Spleen (tissue), 11 donors: ENCODE results near the gene GSN. TPM values are rescaled to one million over a fixed set of nuclear protein-coding genes. Genes with fewer than 3 reads are reported as not detected.
A peak's percentile ranks its signal among the peaks of the same experiment; 100 is the strongest.

Source experiments
- DNase-seq: peaks from one replicate; pipeline ENCODE4 v3.0.0-alpha.2; 2020
- H3K27ac ChIP-seq, 8 donors: fragments of 200-600 bp; sonication (generic) in 7 of 8; 1 replicate in 4 of 8; 2 replicates in 4 of 8; pipeline versions ENCODE4 v1.5.0 to v1.8.0; 2016 to 2021; ENCODE audit warnings: inconsistent platforms in 4 of 8, mild to moderate bottlenecking in 4 of 8, moderate library complexity in 1 of 8
- H3K27me3 ChIP-seq, 7 donors: fragments of 200-600 bp; sonication (generic) in 6 of 7; replicated peaks in 1 of 7; 1 replicate in 4 of 7; 2 replicates in 3 of 7; pipeline versions ENCODE4 v1.5.0 to v1.8.0; 2016 to 2021; ENCODE audit warnings: inconsistent platforms in 3 of 7, mild to moderate bottlenecking in 1 of 7
- H3K36me3 ChIP-seq, 6 donors: fragments of 200-600 bp; sonication (generic) in 5 of 6; 1 replicate in 4 of 6; 2 replicates in 2 of 6; pipeline versions ENCODE4 v1.5.0 to v1.8.0; 2016 to 2021; ENCODE audit warnings: inconsistent platforms in 2 of 6
- H3K4me1 ChIP-seq, 6 donors: fragments of 200-600 bp; sonication (generic) in 5 of 6; 1 replicate in 3 of 6; 2 replicates in 3 of 6; pipeline versions ENCODE4 v1.5.0 to v1.8.0; 2016 to 2021; ENCODE audit warnings: inconsistent platforms in 3 of 6
- H3K4me3 ChIP-seq, 8 donors: fragments of 200-600 bp; sonication (generic) in 7 of 8; 1 replicate in 4 of 8; 2 replicates in 4 of 8; pipeline versions ENCODE4 v1.5.0 to v1.8.0; 2016 to 2021; ENCODE audit warnings: inconsistent platforms in 4 of 8, mild to moderate bottlenecking in 4 of 8, moderate library complexity in 2 of 8
- H3K9me3 ChIP-seq, 8 donors: fragments of 200-600 bp; sonication (generic) in 7 of 8; 1 replicate in 4 of 8; 2 replicates in 4 of 8; pipeline versions ENCODE4 v1.5.0 to v1.8.0; 2016 to 2021; ENCODE audit warnings: inconsistent platforms in 4 of 8
- CTCF ChIP-seq, 11 experiments: fragments of 200-600 bp in 7 of 11; fragments of 450-650 bp in 4 of 11; sonication (generic) in 4 of 11; IDR thresholded peaks in 8 of 11; conservative IDR thresholded peaks in 3 of 11; 1 replicate in 7 of 11; 2 replicates in 4 of 11; pipeline versions ENCODE4 v1.4.0 to v1.8.0; 2016 to 2021; ENCODE audit warnings: antibody characterized with exemption in 11 of 11, inconsistent platforms in 4 of 11, mild to moderate bottlenecking in 1 of 11
- POLR2A ChIP-seq, 3 donors: fragments of 450-650 bp; IDR thresholded peaks; one replicate each; pipeline ENCODE4 v1.5.1; 2017; ENCODE audit warnings: antibody characterized with exemption in 3 of 3, mild to moderate bottlenecking in 1 of 3
- POLR2AphosphoS5 ChIP-seq, 3 donors: sonication (generic); formaldehyde crosslinking; IDR thresholded peaks; one replicate each; pipeline ENCODE4 v1.5.1; 2017; ENCODE audit warnings: antibody characterized with exemption in 3 of 3
- WGBS, 5 donors: extraction: QIAGEN DNeasy Blood & Tissue Kit in 3 of 5; methylation state at CpG; one replicate each; pipeline versions ENCODE4 v1.1.5 to v1.1.7; 2013 to 2018; 5-methylcytosine and 5-hydroxymethylcytosine counted together
- intact Hi-C: fragments of 100-400 bp; cut with DNase I; formaldehyde crosslinking; loops from one replicate; pipeline ENCODE4 v1.15.0; 2023; ENCODE audit warnings: low total_unique reads
- polyA plus RNA-seq, 3 donors: library from polyadenylated mRNA; stranded (reverse); fragments of 200-250 nt; gene quantifications; one replicate each; pipeline ENCODE4 v1.2.1, GENCODE V29; 2013
- total RNA-seq, 7 donors: library from RNA; depleted of rRNA in 3 of 7; stranded (reverse); fragments of >200 nt in 3 of 7; fragmentation: NEBNext Ultra II Directional in 4 of 7; extraction: Animal tissue kit (Norgen Biotek cat#: 25700) in 4 of 7; gene quantifications; one replicate each; pipeline versions ENCODE4 v1.1.0 to v1.2.1, GENCODE V29; 2016 to 2021
- donor health status: healthy with polysubstance abuse.
- donor health status: DM: no; HTN: no; CAD: no; lungs with moderate emphysema.
- donor health status: DM: no; HTN: no; CAD: no.
- donor health status: Bipolar disorder and iron deficiency.
- donor health status: healthy.
- donor health status: DM: no; HTN: no; CAD: no.
- donor health status: DM: yes; HTN: yes; CAD: no.

GSN gene
- total and polyA plus RNA-seq, 10 donors: 115 to 432 (median 227) TPM

- intact Hi-C loops: no loop called here
- Histone ChIP-seq H3K4me3 (no peak overlapping the region), H3K27me3 (no peaks in the 10 kb centered on the region), H3K9me3 (peaks cover 0 to 17% (median 13%) of the 10 kb centered on the region in 8 donors), H3K4me1 (peaks cover 0 to 18% (median 7%) of the 10 kb centered on the region in 6 donors), H3K36me3 (peaks cover 0 to 15% (median 0%) of the 10 kb centered on the region in 6 donors), H3K27ac (no peak overlapping the region)
- 64 to 86% (median 72%) methylated on average over 12 of the region's 12 CpGs for whole genome bisulfite sequencing, 5 donors
- TF ChIP-seq CTCF (IDR thresholded peaks at IDR 0.05 in 8 of 11, conservative IDR thresholded peaks at IDR 0.05 in 3 of 11): no peak
- TF ChIP-seq POLR2AphosphoS5 (IDR thresholded peaks at IDR 0.05): no peak
- TF ChIP-seq POLR2A (IDR thresholded peaks at IDR 0.05): no peak
- DNase-seq: no peak
Measured at GRCh38 chr9:121246821-121247561, 21.0 kb upstream of the GSN start.

GRCh38 chr9:121249563-121249962 lies 18.4 kb upstream of the GSN start:
- intact Hi-C loops: no loop called here
- Histone ChIP-seq H3K27ac (peak overlapping the region in 7 of 8 donors; percentile 44 to 83 (median 56)), H3K27me3 (no peaks in the 10 kb centered on the region), H3K36me3 (peaks cover 0 to under 1% (median 0%) of the 10 kb centered on the region in 6 donors), H3K4me3 (no peak overlapping the region), H3K4me1 (peaks cover 0 to 41% (median 23%) of the 10 kb centered on the region in 6 donors), H3K9me3 (peaks cover 0 to 3% (median 2%) of the 10 kb centered on the region in 8 donors)
- no peak for TF ChIP-seq POLR2A (IDR thresholded peaks at IDR 0.05)
- no peak for TF ChIP-seq POLR2AphosphoS5 (IDR thresholded peaks at IDR 0.05)
- TF ChIP-seq CTCF (IDR thresholded peaks at IDR 0.05 in 8 of 11, conservative IDR thresholded peaks at IDR 0.05 in 3 of 11): no peak
- 56 to 70% (median 61%) methylated on average over 3 of the region's 3 CpGs for WGBS, 5 donors
- DNase-seq: peak; percentile 79

- H3K27ac ChIP-seq: peak overlapping the region in 5 of 8 donors; percentile 39 to 76 (median 65)
- 59 to 86% (median 75%) methylated on average over 5 of the region's 5 CpGs for WGBS, 5 donors
- no peak for DNase-seq
- no peaks in the 10 kb centered on the region for H3K36me3 ChIP-seq
- TF ChIP-seq CTCF (IDR thresholded peaks at IDR 0.05 in 8 of 11, conservative IDR thresholded peaks at IDR 0.05 in 3 of 11) (no peak), POLR2AphosphoS5 (IDR thresholded peaks at IDR 0.05) (no peak), POLR2A (IDR thresholded peaks at IDR 0.05) (no peak)
- no peaks in the 10 kb centered on the region for H3K9me3 ChIP-seq
- no peak overlapping the region for H3K4me3 ChIP-seq
- peaks cover 0 to 42% (median 23%) of the 10 kb centered on the region in 6 donors for H3K4me1 ChIP-seq
- no peaks in the 10 kb centered on the region for H3K27me3 ChIP-seq
- intact Hi-C loops: no loop called here
Measured at GRCh38 chr9:121252104-121252851, 15.7 kb upstream of the GSN start.

- peak overlapping the region in 5 of 8 donors; percentile 43 to 76 (median 44) for H3K27ac ChIP-seq
- intact Hi-C loops: no loop called here
- H3K36me3 ChIP-seq: no peaks in the 10 kb centered on the region
- H3K9me3 ChIP-seq: no peaks in the 10 kb centered on the region
- DNase-seq: no peak
- 85 to 100% (median 95%) methylated on average over 2 of the region's 2 CpGs for WGBS, 5 donors
- TF ChIP-seq POLR2A (IDR thresholded peaks at IDR 0.05) (no peak), CTCF (IDR thresholded peaks at IDR 0.05 in 8 of 11, conservative IDR thresholded peaks at IDR 0.05 in 3 of 11) (no peak), POLR2AphosphoS5 (IDR thresholded peaks at IDR 0.05) (no peak)
- no peaks in the 10 kb centered on the region for H3K27me3 ChIP-seq
- H3K4me1 ChIP-seq: peaks cover 0 to 48% (median 24%) of the 10 kb centered on the region in 6 donors
- no peak overlapping the region for H3K4me3 ChIP-seq
Measured at GRCh38 chr9:121253162-121253561, 14.8 kb upstream of the GSN start.
